HG02610 (cell line): ENCODE results near the gene CLPTM1L.
"Not testable (repeated sequence)": the region's sequence is repeated elsewhere in the genome, so short reads cannot be mapped to it uniquely, and the experiment has no call there.

ENCODE experiments used
- ATAC-seq: cut with Tn5 transposase; IDR thresholded peaks from one replicate; pipeline ENCODE4 v1.9.1; 2021; ENCODE audit warnings: mild to moderate bottlenecking, moderate library complexity; ENCODE audit not compliant: unreplicated experiment

CLPTM1L gene

GRCh38 chr5:1343315-1343751 is 1.6 kb downstream of the CLPTM1L start:
- no peak for ATAC-seq

GRCh38 chr5:1342711-1343110 is 2.2 kb downstream of the CLPTM1L start:
- ATAC-seq: not testable (repeated sequence)

- no peak for ATAC-seq
Measured at GRCh38 chr5:1342268-1342667, 2.6 kb downstream of the CLPTM1L start.

GRCh38 chr5:1341863-1342262 is 3.0 kb downstream of the CLPTM1L start:
- no peak for ATAC-seq

DNA sequence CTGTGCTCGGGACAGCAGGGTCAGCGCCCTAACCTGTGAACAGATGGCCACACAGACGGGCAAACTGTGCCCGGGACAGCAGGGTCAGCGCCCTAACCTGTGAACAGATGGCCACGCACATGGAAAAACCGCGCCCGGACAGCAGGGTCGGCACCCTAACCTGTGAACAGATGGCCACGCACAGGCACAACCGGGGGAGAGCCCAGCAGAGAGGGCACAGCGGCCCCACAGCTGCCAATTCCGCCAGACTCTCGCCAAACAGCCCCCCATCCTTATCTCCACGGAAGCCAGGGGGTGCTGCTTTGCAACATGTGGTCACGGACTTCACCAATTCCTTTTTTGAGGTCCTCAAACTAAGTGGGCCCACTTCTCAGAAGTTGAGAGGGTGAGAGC is 5.1 kb downstream of the CLPTM1L start:
- ATAC-seq: not testable (repeated sequence)

DNA sequence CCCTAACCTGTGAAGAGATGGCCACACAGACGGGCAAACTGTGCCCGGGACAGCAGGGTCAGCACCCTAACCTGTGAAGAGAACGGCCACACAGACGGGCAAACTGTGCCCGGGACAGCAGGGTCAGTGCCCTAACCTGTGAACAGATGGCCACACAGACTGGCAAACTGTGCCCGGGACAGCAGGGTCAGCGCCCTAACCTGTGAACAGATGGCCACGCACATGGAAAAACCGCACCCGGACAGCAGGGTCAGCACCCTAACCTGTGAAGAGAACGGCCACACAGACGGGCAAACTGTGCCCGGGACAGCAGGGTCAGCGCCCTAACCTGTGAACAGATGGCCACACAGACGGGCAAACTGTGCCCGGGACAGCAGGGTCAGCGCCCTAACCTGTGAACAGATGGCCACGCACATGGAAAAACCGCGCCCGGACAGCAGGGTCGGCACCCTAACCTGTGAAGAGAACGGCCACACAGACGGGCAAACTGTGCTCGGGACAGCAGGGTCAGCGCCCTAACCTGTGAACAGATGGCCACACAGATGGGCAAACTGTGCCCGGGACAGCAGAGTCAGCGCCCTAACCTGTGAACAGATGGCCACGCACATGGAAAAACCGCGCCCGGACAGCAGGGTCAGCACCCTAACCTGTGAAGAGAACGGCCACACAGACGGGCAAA is 5.6 kb downstream of the CLPTM1L start:
- ATAC-seq: not testable (repeated sequence)

DNA sequence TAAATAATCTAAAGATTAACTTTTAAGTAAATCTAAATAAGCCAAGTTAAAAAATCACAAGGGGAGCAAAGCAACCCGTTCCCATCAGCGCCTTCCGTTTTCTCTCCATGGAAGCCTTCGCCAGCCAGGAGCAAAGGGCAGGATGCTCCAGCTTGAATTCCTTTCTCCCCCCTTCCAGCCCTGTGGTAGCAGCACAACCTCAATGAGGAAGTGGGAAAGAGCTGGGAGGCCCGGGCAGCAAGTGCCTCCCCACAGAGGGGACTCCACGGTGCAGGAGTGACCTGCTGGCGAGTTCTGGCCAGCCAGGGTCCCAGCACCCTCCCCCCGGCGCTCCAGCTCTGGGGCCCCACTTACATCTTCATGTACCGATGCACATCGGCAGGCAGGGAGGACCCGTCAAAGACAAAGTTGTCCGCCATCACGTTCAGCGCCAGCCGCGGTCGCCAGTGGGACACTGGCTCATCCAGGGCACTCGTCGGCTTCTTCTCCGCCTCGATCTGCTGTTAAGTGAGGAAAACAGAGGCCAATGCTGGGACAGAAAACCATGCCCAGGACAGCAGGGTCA is 6.3 kb downstream of the CLPTM1L start:
- no peak for ATAC-seq

DNA sequence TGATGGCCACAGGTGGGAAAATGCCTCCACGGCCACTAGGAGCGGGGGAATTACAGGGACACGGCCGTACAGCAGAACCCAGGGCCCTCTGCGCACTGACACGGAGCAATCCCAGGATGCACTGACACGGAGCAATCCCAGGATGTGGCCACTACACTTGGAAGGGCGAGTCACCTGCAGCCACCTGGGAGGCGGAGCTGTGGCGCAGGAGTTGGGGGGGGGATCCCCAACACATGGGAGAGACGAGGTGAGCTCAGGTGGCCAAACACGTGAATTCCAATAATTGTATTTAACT is 6.8 kb downstream of the CLPTM1L start:
- ATAC-seq: no peak

- ATAC-seq: no peak
Measured at GRCh38 chr5:1337489-1338195, 7.3 kb downstream of the CLPTM1L start.

GRCh38 chr5:1336749-1337488 is 8.0 kb downstream of the CLPTM1L start:
- ATAC-seq: no peak

GRCh38 chr5:1336106-1336561 is 8.8 kb downstream of the CLPTM1L start:
- ATAC-seq: no peak

GRCh38 chr5:1335540-1336095 is 9.3 kb downstream of the CLPTM1L start:
- ATAC-seq: no peak

- no peak for ATAC-seq
Measured at GRCh38 chr5:1334831-1335539, 9.9 kb downstream of the CLPTM1L start.

DNA sequence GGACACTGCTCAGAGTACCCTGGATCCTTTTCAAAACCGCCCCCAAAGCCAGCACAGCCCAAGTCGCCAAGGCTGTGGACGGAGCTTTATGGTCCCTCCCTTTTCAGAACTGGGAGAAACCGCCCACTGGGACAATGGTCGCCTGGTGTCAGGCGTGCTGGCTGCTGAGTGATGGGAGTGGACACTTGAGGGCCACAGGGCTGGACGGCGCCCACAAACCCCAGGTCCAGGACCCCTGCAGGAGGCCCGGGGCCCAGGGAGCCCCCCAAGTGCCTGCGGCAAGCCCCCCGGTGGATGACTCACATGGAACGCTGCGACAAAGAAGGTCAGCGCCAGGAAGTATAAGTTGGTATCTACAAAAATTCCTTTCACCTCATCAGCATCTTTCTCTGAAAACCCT is 10.9 kb downstream of the CLPTM1L start:
- no peak for ATAC-seq

DNA sequence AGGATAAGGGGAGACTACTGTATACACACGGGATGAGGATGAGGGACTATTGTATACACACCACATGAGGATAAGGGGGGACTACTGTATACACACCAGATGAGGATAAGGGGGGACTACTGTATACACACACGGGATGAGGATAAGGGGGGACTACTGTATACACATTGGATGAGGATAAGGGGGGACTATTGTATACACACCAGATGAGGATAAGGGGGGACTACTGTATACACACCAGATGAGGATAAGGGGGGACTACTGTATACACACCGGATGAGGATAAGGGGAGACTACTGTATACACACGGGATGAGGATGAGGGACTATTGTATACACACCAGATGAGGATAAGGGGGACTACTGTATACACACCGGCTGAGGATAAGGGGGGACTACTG is 11.6 kb downstream of the CLPTM1L start:
- not testable (repeated sequence) for ATAC-seq

- ATAC-seq: no peak
Measured at GRCh38 chr5:1332461-1333001, 12.4 kb downstream of the CLPTM1L start.

- no peak for ATAC-seq
Measured at GRCh38 chr5:1331861-1332405, 13.0 kb downstream of the CLPTM1L start.

DNA sequence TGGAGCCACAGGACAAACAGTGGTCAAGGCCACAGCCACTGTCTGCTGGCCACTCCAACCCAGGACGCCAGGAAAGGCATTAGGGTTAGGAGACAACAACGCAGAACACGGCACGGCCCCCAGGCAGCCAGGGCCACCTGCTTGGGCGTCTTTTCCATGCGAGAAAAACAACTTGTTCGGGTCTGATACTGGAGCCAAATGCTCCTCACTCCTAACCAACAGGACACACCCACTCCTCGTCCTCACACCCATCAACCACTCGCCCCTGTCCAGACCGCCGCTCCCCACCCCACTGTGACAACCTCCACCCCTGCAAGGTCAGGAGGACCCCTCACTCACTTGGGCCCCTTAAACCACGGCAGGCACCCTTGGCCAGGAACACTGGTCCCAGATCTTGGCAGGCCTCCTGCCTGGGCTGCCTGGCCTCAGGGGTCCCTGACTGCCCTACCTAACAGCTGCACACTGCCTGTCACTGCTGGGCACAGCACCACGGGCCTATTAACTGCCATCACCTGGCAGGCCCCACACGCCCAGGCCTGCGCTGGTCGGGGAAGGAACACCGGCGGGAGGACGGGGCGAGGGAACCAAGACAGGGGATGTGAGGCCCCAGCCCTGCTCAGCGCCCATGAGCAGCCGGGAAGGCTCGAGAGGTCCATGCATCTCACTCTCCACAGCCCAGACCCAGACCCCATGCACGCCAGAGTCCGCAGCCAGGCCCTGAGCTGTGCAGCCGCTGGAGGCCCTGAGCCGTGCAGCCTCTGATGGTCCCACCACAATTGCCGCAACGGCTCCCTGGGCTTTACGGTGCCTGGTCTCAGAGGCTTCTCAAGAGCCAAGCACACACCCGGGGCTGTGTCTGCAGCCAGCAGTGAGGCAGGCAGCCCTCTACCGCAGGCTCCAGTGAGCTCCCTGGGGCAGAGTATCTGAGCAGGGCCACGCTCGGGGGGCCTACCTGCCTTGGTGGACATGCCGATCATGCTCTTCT is 13.8 kb downstream of the CLPTM1L start:
- no peak for ATAC-seq
